G401.6 (cell line): Measurements from ENCODE around the gene EGLN1.

Source experiments
- FAIRE-seq: peaks from 2 replicates; lab custom pipeline; 2012; peaks lifted over from hg19 to GRCh38; lab: Jason Lieb, UNC

The EGLN1 gene

DNA sequence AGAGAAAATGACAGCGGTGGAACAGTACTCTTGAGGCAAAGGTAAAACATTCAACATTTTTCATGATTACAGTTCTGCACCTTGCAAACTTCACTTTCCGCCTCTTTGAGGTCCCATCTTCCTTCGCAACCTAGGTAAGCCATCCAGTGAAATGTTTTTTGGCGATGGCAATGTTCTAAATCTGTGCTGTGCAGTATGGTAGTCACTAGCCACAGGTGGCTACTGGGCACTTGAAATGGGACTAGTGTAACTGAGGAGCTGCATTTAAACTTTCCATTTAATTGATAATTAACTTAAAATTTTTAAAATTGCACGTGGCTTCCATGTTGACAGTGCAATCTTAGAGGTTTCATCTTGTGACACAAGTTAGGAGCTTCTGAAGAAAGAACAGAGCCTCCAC, 97.4 kb downstream of the EGLN1 start:
- no peak for FAIRE-seq

DNA sequence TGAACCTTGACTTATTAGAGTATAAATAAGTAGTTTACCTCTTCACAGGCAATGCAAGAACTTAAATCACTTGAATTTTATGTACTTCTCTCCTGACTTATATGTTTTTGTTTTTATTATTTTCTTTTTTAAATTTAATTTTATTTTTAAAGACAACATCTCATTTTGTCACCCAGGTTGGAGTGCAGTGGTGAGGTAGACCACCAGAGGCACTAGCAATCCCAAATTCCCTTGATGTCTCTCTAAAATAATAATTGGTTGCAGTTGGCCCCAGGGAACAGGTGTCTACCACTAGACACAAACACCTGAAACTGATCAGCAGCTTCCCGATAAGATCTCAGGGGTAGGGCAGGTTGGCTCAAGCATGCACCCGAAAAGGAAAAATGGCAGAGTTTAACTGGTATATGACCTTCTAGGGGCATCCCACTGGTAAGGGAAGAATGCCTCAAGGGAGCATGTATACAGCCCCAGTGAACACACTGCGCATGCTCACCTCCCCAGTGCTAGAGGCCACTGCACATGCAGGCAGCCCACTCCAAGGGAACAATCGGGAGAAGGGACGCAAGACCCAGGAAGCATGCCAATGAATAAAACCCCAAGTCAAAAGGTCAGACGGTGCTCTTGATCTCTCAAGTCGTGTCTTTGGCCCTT, 99.1 kb downstream of the EGLN1 start:
- no peak for FAIRE-seq

DNA sequence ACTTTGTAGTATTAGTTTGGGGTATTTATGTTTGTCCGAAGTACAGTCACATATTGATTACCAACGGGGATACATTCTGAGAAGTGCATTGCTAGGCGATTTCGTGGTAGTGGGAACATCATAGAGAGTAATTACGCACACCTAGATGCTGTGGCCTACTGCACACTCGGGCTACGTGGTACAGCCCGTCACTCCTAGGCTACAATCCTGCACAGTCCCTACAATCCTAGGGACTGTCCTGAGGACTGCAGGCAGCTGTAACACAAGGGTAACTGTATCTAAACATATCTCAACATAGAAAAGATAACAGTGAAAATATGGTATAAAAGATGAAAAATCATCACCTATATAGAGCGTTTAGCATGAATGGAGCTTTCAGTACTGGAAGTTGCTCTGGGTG, 103.0 kb downstream of the EGLN1 start:
- FAIRE-seq, result no peak

DNA sequence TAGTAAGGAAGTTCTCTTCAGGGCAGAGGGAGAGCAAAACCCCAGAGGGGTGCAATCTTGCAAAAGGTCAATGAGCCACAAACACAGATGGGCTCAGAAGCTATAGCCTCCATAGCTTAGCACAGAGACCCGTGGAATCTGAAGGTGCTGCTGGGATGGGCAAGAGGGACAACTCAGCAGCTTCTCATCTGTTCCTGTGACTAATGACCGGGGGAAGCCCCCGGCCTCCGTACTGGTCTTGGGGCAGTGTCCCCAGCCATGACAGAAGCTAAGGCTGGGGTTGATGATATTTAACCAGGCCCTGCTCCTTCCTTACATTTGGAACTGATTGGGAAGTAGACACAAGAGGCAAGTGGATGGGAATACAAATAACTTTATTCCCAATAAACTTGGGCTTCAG, 103.5 kb downstream of the EGLN1 start:
- FAIRE-seq, result no peak

DNA sequence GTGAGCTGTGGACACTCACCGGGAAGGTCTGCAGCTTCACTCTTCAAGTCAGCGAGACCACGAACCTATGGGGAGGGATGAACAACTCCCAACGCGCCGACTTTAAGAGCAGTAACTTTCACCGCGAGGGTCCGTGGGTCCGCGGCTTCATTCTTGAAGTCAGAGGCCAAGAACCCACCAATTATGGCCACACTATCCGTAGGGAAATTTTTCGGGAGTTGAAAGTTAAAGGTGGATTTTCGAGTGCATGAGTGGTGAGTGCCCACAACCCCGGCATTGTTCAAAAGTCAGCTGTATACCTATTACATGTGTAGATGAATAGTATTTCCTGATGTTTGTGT, 104.1 kb downstream of the EGLN1 start:
- no peak for FAIRE-seq

DNA sequence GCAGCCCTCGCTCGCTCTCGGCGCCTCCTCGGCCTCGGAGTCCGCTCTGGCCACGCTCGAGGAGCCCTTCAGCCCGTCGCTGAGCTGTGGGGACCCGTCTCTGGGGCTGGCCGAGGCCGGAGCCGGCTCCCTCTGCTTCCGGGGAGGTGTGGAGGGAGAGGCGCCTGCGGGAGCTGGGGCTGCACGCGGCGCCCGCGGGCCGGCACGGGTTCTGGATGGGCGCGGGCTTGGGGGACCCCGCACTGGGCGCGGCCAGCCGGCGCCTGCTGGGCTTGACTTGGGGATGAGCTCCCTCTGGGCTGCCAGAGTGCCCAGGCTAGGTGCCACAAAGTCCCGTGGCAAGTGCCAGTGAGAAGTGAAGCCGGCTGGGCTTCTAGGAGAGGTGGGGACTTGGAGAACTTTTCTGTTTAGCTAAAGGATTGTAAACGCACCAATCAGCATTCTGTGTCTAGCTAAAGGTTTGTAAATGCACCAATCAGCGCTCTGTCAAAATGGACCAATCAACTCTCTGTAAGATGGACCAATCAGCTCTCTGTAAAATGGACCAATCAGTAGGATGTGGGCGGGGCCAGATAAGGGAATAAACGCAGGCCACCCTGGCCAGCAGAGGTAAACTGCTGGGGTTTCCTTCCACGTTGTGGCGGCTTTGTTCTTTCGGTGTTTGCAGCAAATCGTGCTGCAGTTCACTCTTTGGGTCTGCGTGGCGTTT, 104.6 kb downstream of the EGLN1 start:
- FAIRE-seq, result no peak

DNA sequence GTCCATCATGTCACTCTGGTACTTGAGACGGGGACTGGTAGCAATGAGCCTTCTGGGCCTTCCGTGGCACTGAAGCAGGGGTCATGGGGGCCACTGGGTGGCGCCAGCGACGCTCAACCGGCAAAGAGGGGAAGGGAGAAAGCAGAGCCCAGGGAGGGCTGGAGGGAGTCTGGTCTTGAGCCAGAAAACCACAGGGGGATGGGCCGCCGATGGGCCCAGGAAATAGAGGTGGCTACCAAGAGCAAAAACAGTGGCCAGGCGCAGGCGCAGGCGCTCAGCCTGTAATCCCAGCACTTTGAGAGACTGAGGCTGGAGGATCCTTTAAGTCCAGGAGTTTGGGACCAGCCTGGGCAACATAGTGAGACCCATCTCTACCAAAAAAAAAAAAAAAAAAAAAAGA, 106.2 kb downstream of the EGLN1 start:
- no peak for FAIRE-seq
